ENCODE data around the gene FOXO6.

DNA sequence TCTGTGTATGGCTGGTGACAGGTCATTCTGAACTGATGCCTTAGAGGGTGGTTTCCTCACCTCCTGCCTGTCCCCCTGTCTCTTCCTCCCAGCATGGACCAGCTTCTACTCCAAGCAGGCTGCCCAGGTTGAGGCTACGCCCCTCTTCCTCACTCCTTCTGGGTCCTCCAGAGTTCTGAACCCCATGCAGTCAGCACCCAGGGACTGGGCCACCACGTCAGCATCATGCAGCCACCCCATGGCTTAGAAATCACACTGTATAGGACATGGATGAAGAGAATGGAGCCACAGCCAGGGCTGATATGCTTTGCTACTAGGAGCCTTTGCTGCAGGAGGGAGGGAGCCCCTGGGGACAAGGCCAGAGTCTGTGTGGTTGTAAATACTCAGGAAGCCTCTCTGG lies 8.3 kb downstream of the FOXO6 start:
- TF ChIP-seq POLR2AphosphoS5 (IDR thresholded peaks at IDR 0.05; ENCODE audit: low read depth) (no peak), CTCF (conservative IDR thresholded peaks at IDR 0.05; ENCODE audit: low read depth in 2 of 2) (no peak), EZH2 (IDR thresholded peaks at IDR 0.05; ENCODE audit: low read depth, unreplicated experiment) (no peak), JUNB (IDR thresholded peaks at IDR 0.05; ENCODE audit: unreplicated experiment) (no peak), CREB1 (CRISPR knock-in tag; IDR thresholded peaks at IDR 0.05; ENCODE audit: low read depth) (no peak)
- TF ChIP-seq, protein P1, sequence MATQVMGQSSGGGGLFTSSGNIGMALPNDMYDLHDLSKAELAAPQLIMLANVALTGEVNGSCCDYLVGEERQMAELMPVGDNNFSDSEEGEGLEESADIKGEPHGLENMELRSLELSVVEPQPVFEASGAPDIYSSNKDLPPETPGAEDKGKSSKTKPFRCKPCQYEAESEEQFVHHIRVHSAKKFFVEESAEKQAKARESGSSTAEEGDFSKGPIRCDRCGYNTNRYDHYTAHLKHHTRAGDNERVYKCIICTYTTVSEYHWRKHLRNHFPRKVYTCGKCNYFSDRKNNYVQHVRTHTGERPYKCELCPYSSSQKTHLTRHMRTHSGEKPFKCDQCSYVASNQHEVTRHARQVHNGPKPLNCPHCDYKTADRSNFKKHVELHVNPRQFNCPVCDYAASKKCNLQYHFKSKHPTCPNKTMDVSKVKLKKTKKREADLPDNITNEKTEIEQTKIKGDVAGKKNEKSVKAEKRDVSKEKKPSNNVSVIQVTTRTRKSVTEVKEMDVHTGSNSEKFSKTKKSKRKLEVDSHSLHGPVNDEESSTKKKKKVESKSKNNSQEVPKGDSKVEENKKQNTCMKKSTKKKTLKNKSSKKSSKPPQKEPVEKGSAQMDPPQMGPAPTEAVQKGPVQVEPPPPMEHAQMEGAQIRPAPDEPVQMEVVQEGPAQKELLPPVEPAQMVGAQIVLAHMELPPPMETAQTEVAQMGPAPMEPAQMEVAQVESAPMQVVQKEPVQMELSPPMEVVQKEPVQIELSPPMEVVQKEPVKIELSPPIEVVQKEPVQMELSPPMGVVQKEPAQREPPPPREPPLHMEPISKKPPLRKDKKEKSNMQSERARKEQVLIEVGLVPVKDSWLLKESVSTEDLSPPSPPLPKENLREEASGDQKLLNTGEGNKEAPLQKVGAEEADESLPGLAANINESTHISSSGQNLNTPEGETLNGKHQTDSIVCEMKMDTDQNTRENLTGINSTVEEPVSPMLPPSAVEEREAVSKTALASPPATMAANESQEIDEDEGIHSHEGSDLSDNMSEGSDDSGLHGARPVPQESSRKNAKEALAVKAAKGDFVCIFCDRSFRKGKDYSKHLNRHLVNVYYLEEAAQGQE (IDR thresholded peaks at IDR 0.05; ENCODE audit: unreplicated experiment) = no peak
